IMR-90 (cell line): Measurements from ENCODE around the gene ARPC2. TPM values are rescaled to one million over a fixed set of nuclear protein-coding genes. Genes with fewer than 3 reads are reported as not detected.
A peak's percentile ranks its signal among the peaks of the same experiment; 100 is the strongest.

Source experiments
- ATAC-seq: fragments of 200-7000 bp; cut with Tn5 transposase; 2 replicates; pipeline ENCODE4 v1.9.1; 2020; ENCODE audit warnings: low read depth, mild to moderate bottlenecking, moderate library complexity
- BruUV-seq: library from RNA; stranded (reverse); fragments of 400-500 nt; replicated peaks from 2 replicates; lab custom pipeline; 2021; lab: Mats Ljungman, UMichigan
- CTCF ChIA-PET: fragments of 300-600 bp; formaldehyde crosslinking; extraction: SDS; loops from one replicate; lab custom pipeline; 2021; ENCODE audit warnings: antibody characterized with exemption; lab: Yijun Ruan, JAX
- POLR2A ChIA-PET: fragments of 300-600 bp; sonication (Branson Sonifier 250); formaldehyde crosslinking; loops from one replicate; lab custom pipeline; 2022; ENCODE audit warnings: antibody characterized with exemption; ENCODE audit not compliant: unreplicated experiment; lab: Charles Lee
- DNase-seq: peaks from one replicate; pipeline ENCODE4 v3.0.0; 2013
- H2AFZ ChIP-seq: replicated peaks from 2 replicates; pipeline ENCODE3; 2013; ENCODE audit warnings: low read length, mild to moderate bottlenecking; ENCODE audit not compliant: poor library complexity
- H2AK5ac ChIP-seq: 2 replicates; pipeline ENCODE4 v1.6.1; 2013; ENCODE audit warnings: low read depth, low read length, inconsistent platforms
- H2AK9ac ChIP-seq: replicated peaks from 2 replicates; pipeline ENCODE3; 2013; ENCODE audit warnings: mild to moderate bottlenecking, low read depth, low read length, moderate library complexity; ENCODE audit not compliant: poor library complexity
- H2BK120ac ChIP-seq: 2 replicates; pipeline ENCODE4 v1.6.1; 2013; ENCODE audit warnings: low read depth, low read length, inconsistent platforms
- H2BK15ac ChIP-seq: 3 replicates; pipeline ENCODE4 v1.6.1; 2013; ENCODE audit warnings: low read depth, low read length, inconsistent platforms
- H2BK20ac ChIP-seq: 2 replicates; pipeline ENCODE4 v1.6.1; 2013; ENCODE audit warnings: low read depth, mild to moderate bottlenecking, inconsistent platforms, low read length, moderate library complexity
- H2BK5ac ChIP-seq: 2 replicates; pipeline ENCODE4 v1.6.1; 2013; ENCODE audit warnings: mild to moderate bottlenecking, low read depth, low read length, inconsistent platforms; ENCODE audit not compliant: poor library complexity, severe bottlenecking
- H3K14ac ChIP-seq: replicated peaks from 2 replicates; pipeline ENCODE4 v1.6.1; 2013; ENCODE audit warnings: low read depth, low read length, inconsistent platforms
- H3K18ac ChIP-seq: 2 replicates; pipeline ENCODE4 v1.6.1; 2013; ENCODE audit warnings: low read depth, low read length, control low read depth
- H3K23ac ChIP-seq: 2 replicates; pipeline ENCODE4 v1.6.1; 2013; ENCODE audit warnings: low read depth, low read length, inconsistent platforms
- H3K27ac ChIP-seq: 2 replicates; pipeline ENCODE4 v1.5.1; 2013; ENCODE audit warnings: mild to moderate bottlenecking, control low read depth, low read length; ENCODE audit not compliant: insufficient read depth
- H3K27me3 ChIP-seq: 2 replicates; pipeline ENCODE4 v1.6.1; 2013; ENCODE audit warnings: low read length; ENCODE audit not compliant: control insufficient read depth, insufficient read depth
- H3K36me3 ChIP-seq: 2 replicates; pipeline ENCODE4 v1.6.1; 2013; ENCODE audit warnings: low read length, mixed read lengths; ENCODE audit not compliant: control insufficient read depth, insufficient read depth
- H3K4ac ChIP-seq: 2 replicates; pipeline ENCODE4 v1.6.1; 2013; ENCODE audit warnings: low read depth, low read length, inconsistent platforms
- H3K4me1 ChIP-seq: 2 replicates; pipeline ENCODE4 v1.6.1; 2013; ENCODE audit warnings: low read length, mixed read lengths; ENCODE audit not compliant: control insufficient read depth, insufficient read depth
- H3K4me2 ChIP-seq: 2 replicates; pipeline ENCODE4 v1.6.1; 2013; ENCODE audit warnings: low read depth, mild to moderate bottlenecking, control low read depth, low read length, moderate library complexity
- H3K4me3 ChIP-seq: 2 replicates; pipeline ENCODE4 v1.5.1; 2013; ENCODE audit warnings: low read depth, mild to moderate bottlenecking, control low read depth, low read length, moderate library complexity; ENCODE audit not compliant: insufficient read depth
- H3K56ac ChIP-seq: 2 replicates; pipeline ENCODE4 v1.6.1; 2013; ENCODE audit warnings: low read length, inconsistent platforms; ENCODE audit not compliant: insufficient read depth; ENCODE audit errors: extremely low read depth
- H3K79me1 ChIP-seq, 2 experiments: 2 replicates each; pipeline ENCODE4 v1.6.1; 2013; ENCODE audit warnings: low read length in 2 of 2, inconsistent platforms in 1 of 2, low read depth in 1 of 2
- H3K9ac ChIP-seq: 2 replicates; pipeline ENCODE4 v1.6.1; 2013; ENCODE audit warnings: low read depth, low read length, control low read depth
- H3K9me1 ChIP-seq: 2 replicates; pipeline ENCODE4 v1.6.1; 2013; ENCODE audit warnings: low read length, inconsistent platforms; ENCODE audit not compliant: insufficient read depth
- H3K9me3 ChIP-seq: 2 replicates; pipeline ENCODE4 v1.6.1; 2013; ENCODE audit warnings: low read length; ENCODE audit not compliant: control insufficient read depth, insufficient read depth
- H4K20me1 ChIP-seq: 2 replicates; pipeline ENCODE4 v1.6.1; 2013; ENCODE audit warnings: low read length, inconsistent platforms; ENCODE audit not compliant: insufficient read depth
- H4K5ac ChIP-seq: 2 replicates; pipeline ENCODE4 v1.6.1; 2013; ENCODE audit warnings: mild to moderate bottlenecking, low read depth, low read length, control low read depth
- H4K8ac ChIP-seq, 2 experiments: 2 replicates each; pipeline ENCODE4 v1.6.1; 2013; ENCODE audit warnings: low read depth in 2 of 2, low read length in 2 of 2, control low read depth in 1 of 2, inconsistent platforms in 1 of 2
- H4K91ac ChIP-seq: 2 replicates; pipeline ENCODE4 v1.6.1; 2013; ENCODE audit warnings: low read depth, low read length, inconsistent platforms; ENCODE audit not compliant: insufficient read depth
- BHLHE40 ChIP-seq: fragments of 150-350 bp; IDR thresholded peaks from 2 replicates; pipeline ENCODE4 v1.6.1; 2016; ENCODE audit warnings: mild to moderate bottlenecking, low read depth, low read length
- CEBPB ChIP-seq: IDR thresholded peaks from 2 replicates; pipeline ENCODE4 v1.6.1; 2012; ENCODE audit warnings: low read depth, low read length, improper control_type of control experiment
- CHD1 ChIP-seq: IDR thresholded peaks from 2 replicates; pipeline ENCODE4 v1.6.1; 2012; ENCODE audit warnings: low read depth, low read length, improper control_type of control experiment
- MAZ ChIP-seq: IDR thresholded peaks from 2 replicates; pipeline ENCODE4 v1.6.1; 2012; ENCODE audit warnings: low read depth, mild to moderate bottlenecking, low read length, improper control_type of control experiment, moderate library complexity, borderline replicate concordance
- MXI1 ChIP-seq: IDR thresholded peaks from 2 replicates; pipeline ENCODE4 v1.6.1; 2012; ENCODE audit warnings: low read depth, mild to moderate bottlenecking, low read length, moderate library complexity, borderline replicate concordance
- RAD21 ChIP-seq: IDR thresholded peaks from 2 replicates; pipeline ENCODE4 v1.6.1; 2012; ENCODE audit warnings: low read length, improper control_type of control experiment
- RCOR1 ChIP-seq: IDR thresholded peaks from 2 replicates; pipeline ENCODE4 v1.6.1; 2012; ENCODE audit warnings: mild to moderate bottlenecking, low read length, improper control_type of control experiment; ENCODE audit not compliant: insufficient replicate concordance
- SMC3 ChIP-seq: fragments of 150-350 bp; IDR thresholded peaks from 2 replicates; pipeline ENCODE4 v1.6.1; 2016; ENCODE audit warnings: low read depth, mild to moderate bottlenecking, antibody characterized with exemption, low read length, moderate library complexity
- WGBS, 2 experiments: methylation state at CpG; one replicate each; pipeline versions ENCODE4 v1.1.5 to v1.1.7; 2013; ENCODE audit warnings: missing lambda C conversion rate in 2 of 2; ENCODE audit not compliant: insufficient read length in 1 of 2; ENCODE audit errors: extremely low coverage in 2 of 2; 5-methylcytosine and 5-hydroxymethylcytosine counted together
- dilution Hi-C: fragments of 300-500 bp; cut with HindIII; formaldehyde crosslinking; loops from one replicate; pipeline ENCODE4 v1.14.3; 2018; ENCODE audit warnings: low sequenced_read_pairs; ENCODE audit not compliant: unreplicated experiment
- in situ Hi-C: fragments of 300-500 bp; cut with MboI; formaldehyde crosslinking; loops from 3 replicates; pipeline ENCODE4 v1.14.3; 2019; ENCODE audit warnings: low sequenced_read_pairs, inconsistent platforms, mixed read lengths
- intact Hi-C: fragments of 100-400 bp; cut with micrococcal nuclease; formaldehyde crosslinking; loops from 2 replicates; pipeline ENCODE4 v1.10.0; 2022
- polyA plus RNA-seq, 3 experiments: library from polyadenylated mRNA; depleted of rRNA; stranded (reverse); fragments of >200 nt; gene quantifications; 2 replicates each; pipeline ENCODE4 v1.2.3, GENCODE V29; 2012; ENCODE audit warnings: low replicate concordance in 1 of 3
- total RNA-seq: library from RNA; depleted of rRNA; stranded (reverse); fragments of >200 nt; gene quantifications from 2 replicates; pipeline ENCODE4 v1.2.3, GENCODE V29; 2012
- TF ChIP-seq, protein P1 (sequence below): fragments of 150-350 bp; IDR thresholded peaks from 2 replicates; pipeline ENCODE4 v1.6.1; 2017; ENCODE audit warnings: mild to moderate bottlenecking, antibody characterized with exemption, low read length, low read depth

Gene ARPC2
- total and polyA plus RNA-seq, 2 of the 4 experiments (the other 2 are of a cell fraction): 561 to 635 TPM

DNA sequence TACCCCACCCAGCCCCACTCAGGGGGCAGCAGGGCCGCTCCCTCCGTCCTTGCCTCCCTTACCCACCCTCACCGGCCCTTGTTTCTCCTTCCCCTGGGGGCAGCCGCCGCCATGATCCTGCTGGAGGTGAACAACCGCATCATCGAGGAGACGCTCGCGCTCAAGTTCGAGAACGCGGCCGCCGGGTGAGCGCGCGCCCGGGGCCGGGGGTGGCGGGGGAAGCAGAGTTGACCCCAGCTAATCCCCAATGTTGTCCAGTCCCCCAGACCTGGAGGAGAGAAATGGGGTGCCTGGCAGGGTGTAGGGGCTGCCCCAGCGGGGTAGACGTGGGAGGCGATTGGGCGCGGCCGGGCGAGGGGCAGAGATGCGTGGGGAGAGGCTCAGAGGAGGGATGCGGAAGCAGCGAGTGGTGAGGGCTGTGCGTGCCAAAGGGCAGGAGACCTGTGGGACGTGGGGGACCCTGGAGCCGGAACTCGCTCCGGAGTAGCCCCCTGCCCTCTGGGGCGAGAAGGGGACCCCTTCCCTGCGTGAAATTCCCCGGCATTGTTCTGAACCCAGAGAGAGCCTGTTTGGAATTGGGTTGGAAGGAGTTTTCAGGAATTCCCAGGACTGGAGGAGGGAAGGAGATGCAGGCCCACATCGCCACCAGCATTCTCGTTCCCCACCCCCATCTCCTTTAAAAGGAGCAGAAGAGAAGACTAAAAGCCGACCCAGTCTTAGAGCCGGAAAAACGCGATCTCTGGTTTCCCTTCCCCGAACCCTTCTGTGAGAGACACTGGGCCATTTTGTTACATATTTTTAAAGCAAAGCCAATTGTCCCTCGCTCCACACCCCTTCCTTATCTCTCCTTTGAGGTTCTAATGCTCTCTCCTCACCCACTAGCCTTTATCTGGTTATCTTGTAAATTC lies 625 bp downstream of the ARPC2 start:
- Histone ChIP-seq H2BK20ac (no peak overlapping the region), H2BK5ac (peak overlapping the region; percentile 88), H3K9ac (peak overlapping the region; percentile 94), H3K9me3 (no peaks in the 10 kb centered on the region), H3K27ac (peak overlapping the region; percentile 87), H3K4ac (peak overlapping the region; percentile 94), H3K4me2 (peak overlapping the region; percentile 99), H3K79me1 (peaks cover 0 to 23% of the 10 kb centered on the region in 2 experiments; a peak in 2 of 4 replicates), H3K36me3 (no peaks in the 10 kb centered on the region), H4K8ac (peak overlapping the region; percentile 59 to 68), H2AK5ac (peak overlapping the region; percentile 79), H3K4me3 (peak overlapping the region; percentile 97), H2AFZ (peak overlapping the region; percentile 98), H2AK9ac (peak overlapping the region; percentile 98), H3K14ac (peak overlapping the region; percentile 84), H2BK120ac (peak overlapping the region; percentile 48), H3K23ac (peak overlapping the region; percentile 91), H3K27me3 (no peaks in the 10 kb centered on the region), H4K91ac (peak overlapping the region; percentile 89), H3K9me1 (peaks cover 10% of the 10 kb centered on the region), H2BK15ac (no peak overlapping the region), H4K20me1 (peaks cover 51% of the 10 kb centered on the region), H4K5ac (peak overlapping the region; percentile 62), H3K18ac (peak overlapping the region; percentile 37), H3K4me1 (peaks cover 12% of the 10 kb centered on the region), H3K56ac (peak overlapping the region; percentile 83)
- BruUV-seq: no TSS peak
- TF ChIP-seq CEBPB (no peak), MAZ (peak; percentile 33; the same call in 1 of the 2 replicates), SMC3 (no peak), MXI1 (no peak), BHLHE40 (no peak), CHD1 (peak; percentile 85; the same call in 1 of the 2 replicates), RCOR1 (no peak), RAD21 (no peak)
- TF ChIP-seq, protein P1, sequence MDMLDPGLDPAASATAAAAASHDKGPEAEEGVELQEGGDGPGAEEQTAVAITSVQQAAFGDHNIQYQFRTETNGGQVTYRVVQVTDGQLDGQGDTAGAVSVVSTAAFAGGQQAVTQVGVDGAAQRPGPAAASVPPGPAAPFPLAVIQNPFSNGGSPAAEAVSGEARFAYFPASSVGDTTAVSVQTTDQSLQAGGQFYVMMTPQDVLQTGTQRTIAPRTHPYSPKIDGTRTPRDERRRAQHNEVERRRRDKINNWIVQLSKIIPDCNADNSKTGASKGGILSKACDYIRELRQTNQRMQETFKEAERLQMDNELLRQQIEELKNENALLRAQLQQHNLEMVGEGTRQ: no peak
- intact Hi-C loops (no loop called here), dilution Hi-C loops (no loop called here), in situ Hi-C loops (no loop called here)
- ATAC-seq: peak; percentile 57
- ChIA-PET CTCF (no interaction called here), POLR2A (no interaction called here)
- peak; percentile 23 for DNase-seq
- 0% methylated on average over 17 of the region's 47 CpGs; no CpG with 5 or more reads in 1 of the 2 experiments for WGBS, 2 experiments
